GM18508 (cell line): ENCODE data around the gene C2orf81.

Source experiments
- ATAC-seq: cut with Tn5 transposase; IDR thresholded peaks from one replicate; pipeline ENCODE4 v1.9.1; 2021; ENCODE audit warnings: moderate number of reproducible peaks; ENCODE audit not compliant: insufficient read depth, unreplicated experiment

Gene C2orf81

DNA sequence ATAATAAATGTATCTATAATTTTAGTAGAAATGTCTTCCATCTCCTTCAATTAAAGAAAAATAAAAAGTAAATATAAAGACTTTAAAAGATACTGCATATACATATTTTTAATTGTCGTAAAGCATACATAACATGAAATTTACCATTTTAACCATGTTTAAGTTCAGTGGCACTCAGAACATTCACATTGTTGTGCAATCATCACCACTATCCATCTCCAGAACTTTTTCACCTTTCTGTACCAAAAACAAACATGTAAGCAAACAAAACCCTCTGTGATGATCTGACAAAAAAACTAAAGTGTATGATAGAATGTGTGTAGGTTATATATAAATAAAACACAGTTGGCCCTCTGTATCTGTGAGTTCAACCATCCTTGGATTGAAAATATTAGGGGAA, 27.9 kb downstream of the C2orf81 start:
- no peak for ATAC-seq

DNA sequence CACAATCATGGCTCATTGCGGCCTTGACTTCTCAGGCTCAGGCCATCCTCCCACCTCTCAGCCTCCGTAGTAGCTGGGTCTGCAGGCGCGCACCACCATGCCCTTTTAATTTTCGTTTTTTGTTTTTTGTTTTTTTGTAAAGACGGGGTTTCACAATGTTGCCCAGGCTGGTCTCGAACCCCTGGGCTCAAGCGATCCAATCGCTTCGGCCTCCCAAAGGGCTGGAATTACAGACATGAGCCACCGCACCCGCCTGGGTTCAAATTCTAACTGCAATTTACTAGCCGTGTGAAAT, 29.0 kb downstream of the C2orf81 start:
- no peak for ATAC-seq

DNA sequence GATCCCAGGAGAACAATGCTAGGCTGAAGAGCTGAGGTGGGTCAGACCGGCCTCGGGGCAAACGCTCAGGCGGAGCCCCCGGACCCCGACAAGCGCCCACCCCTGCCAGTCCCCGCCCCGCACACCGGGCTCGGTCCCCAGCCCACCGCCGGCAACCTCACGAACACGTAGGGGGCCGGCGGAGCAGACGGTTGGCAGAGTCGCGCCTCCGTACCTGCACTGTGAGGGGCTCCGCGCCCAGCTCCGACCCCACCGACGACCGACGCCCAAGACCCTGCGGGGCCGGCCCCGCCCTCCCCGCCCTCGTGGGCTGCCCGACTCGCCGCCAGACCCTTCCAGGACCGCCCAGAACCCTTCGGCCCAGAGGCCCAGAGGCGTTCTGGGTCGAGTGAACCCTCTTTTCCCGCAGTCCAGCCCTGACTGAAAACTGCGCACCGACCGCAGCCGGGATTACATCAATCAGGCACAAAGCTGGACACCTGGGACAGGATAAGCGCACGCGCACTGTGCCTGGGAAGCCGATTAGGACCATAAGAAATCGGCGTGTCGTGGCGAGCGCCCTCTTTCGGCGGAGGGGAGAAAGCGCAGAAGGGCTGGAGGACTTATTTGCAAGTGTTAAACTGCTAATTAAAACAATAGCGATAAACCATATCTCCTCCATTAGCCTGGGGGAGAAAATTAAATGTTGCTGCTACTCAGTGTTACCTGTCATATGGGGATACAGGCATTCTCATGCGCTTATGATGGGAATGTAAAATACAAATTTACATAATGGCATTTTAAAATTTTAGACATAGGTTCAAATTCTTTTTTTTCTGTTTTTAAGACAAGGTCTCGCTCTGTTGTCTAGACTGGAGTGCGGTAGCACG, 29.6 kb downstream of the C2orf81 start:
- no peak for ATAC-seq

DNA sequence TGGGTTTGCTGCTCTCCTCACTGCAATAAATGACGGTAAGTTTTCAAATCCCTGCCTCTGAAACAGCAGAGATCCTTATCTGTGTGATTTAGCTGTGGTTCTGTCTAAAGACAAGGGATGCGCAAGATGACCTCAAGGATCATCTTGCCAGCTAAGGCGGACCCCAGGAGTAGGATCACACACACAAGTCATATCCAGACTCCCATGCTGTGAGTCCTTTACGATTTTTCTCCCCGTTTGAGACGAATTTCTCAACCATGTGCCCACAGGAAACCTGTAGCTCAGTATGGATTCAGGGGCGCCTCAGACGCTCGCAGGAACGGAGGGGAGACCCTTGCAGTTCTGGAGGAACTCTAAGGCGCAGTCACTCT, 30.2 kb downstream of the C2orf81 start:
- ATAC-seq = no peak

DNA sequence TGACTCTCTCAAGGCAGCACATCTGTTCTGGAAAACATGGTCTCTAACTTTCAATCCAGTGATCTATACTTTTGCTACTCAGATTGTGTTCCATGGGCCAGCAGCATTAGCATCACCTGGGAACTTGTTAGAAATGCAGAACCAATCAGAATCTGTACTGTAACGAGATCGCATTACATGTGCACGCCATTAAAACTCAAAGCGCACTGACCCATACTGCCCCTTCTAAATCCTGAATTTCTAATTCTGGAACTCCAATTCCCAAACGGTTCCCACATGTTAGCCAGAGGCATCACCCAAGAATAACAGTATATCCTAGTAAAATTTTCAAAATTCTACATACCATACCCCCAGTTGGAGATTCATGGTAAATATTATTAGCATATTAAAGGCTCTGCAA, 30.8 kb downstream of the C2orf81 start:
- no peak for ATAC-seq

DNA sequence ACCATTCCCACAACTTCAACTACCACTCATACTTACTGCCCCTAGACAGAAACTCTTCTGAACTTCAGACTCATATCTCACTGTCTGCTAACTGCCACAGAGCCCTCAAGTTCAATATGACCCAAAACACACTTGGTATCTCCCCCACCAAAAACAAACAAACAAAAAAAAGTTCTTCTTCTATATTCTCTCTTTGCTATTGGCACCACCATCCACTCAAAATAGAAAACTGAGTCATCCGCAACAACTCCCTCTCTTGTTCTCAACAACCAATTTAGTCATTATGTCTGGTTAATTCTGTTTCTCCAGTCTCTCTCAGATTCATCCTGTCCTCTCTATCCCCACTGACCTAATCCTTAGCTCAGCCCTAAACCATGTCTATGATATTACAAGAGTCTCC, 34.1 kb downstream of the C2orf81 start:
- no peak for ATAC-seq

DNA sequence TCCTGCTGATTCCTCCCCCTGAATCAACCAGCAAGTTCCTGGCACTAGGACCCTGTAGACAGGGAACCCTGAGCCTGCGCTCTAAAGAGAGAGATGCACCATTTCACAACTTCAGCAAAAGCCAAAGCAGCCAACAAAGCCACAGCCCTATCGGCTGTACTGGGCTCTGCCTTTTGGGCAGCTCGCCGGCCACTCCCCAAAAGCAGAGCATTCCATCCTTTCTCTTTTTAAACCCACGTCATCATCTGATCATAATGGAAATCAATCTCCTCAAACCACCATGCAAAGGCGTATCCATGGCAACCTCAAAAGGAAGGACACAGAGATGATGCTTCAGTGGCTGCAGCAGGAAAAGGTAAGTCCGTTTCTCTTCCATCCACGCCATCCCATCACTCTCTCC, 36.0 kb downstream of the C2orf81 start:
- no peak for ATAC-seq

DNA sequence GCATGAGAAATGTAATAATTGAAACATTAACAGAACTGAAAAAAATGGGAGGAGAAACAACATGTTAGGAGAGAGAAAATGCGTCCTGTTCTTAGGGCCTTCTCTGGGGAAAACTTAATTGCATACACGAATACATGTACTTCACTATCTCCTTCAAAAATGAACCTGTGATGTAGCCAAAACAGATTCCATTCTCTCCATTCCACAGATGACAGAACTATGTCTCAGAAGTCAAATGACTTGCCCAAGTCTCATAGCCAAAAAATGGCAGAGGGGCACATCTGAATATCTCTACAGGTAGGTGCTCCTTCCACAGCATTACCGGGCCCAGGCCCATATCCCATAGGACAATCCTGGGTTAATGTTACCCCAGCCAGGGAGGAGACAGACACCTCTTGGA, 37.4 kb downstream of the C2orf81 start:
- ATAC-seq = no peak

DNA sequence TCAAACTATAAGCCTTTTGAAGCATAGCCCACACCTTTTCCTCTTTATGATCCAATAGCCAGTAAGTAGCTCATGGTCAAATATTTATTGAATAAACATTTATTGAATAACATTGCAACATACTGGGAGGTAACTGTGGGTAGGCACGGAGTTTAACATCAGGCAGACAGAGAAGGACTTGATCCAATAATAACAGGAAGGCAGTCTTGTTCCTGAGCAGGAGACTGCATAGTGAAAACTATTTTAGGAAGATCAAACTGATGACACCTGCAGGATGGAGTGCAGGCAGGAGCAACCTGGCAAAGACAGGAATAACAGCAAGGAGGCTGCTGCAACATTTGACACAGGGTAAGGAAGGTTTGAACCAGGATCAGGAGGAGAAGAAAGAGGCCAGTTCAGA, 38.2 kb downstream of the C2orf81 start:
- ATAC-seq = no peak

DNA sequence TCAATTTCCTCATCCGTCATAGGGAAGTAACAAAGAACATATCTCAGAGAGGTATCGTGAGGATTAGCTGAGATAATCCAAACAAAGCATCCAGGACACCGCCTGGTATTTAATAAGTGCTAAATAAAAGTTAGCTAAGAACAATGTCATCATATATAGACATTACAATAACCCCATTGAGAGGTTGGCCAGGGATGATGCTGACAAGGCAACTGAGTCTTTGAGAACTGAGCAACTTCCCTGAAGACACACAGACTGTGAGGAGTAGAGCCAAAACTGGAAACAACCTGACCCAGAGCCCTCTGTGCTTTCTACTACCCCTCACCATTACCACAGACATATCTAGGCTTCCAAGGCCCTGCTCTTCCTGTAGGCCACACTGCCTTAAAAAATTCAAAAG, 39.7 kb downstream of the C2orf81 start:
- ATAC-seq = no peak

DNA sequence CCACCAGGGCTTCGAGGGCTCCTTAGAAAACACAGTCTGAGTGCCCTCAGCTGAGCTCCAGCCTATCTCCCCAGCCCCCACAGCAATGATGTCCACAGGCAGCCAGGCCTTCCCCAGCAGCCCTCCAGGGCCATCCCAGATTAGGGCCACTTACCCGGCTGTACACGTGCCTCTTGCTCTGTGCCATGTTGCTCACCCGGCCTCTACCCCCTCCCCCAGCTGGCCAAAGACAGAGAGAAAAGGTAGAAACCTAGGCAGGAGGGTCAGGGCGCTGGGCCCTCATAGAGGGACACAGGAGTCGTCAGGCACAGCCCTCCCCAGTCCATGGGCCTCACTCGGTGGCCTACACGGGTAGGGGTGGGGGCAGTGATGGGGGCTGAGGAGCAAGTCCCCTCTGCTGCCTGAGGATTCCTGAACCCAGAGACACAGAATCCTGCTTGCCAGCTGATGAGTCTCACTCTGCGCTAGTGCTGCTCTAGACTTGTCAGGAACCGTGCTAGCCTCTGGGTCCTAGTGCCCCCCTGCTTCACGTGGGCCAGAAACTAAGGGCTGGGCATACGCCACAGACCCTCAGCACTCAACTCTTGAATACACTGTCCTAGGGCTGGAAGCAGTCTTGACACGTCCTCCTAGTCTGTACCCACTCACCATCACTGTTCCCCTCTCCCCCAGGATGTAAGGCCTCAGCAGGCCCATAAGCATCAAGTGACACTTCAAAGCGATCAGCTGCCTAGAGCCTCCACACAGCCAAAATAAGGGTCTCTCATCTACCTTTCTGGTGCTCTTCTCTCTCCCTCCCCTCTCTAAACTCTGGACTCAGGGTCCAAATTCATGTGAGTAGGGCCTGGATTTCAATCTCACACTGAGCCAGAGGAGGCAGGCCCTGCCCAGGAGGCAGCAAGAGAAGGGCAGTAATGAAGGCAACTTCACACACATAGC, 41.3 kb downstream of the C2orf81 start, which contains the start of gene DCTN1:
TSS of gene DCTN1 (minus strand) at position 461 of the 939 bp plus-strand sequence. CDS start at position 187, 274 bp downstream.
- ATAC-seq = no peak

DNA sequence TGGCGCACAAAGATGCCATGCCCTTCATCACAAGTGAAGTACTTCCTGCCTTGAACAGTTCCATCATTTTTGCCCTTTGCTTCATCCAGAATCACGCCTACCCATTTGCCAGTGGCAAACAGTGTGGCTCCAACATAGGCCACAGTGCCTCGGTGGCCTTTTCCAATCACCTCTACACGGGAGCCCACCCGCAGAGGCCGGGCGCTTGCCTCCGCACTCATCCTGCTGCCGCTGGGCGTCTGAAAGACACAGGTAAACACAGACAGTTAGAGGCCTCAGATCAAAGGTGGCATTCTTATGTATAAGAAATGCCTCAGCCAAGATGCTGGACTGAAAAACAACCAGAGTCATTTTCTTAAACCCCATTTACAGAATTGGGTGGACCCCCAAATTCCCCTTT, 43.4 kb downstream of the C2orf81 start:
- ATAC-seq = no peak

DNA sequence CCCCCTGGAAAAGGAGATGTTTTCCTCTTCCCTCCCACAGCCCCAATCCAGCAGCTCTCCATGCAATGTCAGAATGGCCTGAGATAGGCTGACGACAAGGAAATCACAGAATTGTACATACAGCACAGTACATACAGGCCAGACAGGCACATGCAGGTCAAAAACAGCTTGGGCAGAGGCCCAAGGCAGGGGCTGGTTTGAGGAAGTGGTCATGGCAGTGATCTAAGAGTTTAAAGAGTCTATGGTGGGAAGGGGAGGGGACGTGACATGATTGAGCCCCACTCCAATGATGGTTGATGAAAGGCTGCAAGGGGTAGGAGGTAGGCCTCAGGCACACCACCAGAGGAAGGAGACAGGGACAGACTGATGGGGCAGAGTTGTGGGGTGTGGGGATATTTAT, 45.6 kb downstream of the C2orf81 start:
- no peak for ATAC-seq

DNA sequence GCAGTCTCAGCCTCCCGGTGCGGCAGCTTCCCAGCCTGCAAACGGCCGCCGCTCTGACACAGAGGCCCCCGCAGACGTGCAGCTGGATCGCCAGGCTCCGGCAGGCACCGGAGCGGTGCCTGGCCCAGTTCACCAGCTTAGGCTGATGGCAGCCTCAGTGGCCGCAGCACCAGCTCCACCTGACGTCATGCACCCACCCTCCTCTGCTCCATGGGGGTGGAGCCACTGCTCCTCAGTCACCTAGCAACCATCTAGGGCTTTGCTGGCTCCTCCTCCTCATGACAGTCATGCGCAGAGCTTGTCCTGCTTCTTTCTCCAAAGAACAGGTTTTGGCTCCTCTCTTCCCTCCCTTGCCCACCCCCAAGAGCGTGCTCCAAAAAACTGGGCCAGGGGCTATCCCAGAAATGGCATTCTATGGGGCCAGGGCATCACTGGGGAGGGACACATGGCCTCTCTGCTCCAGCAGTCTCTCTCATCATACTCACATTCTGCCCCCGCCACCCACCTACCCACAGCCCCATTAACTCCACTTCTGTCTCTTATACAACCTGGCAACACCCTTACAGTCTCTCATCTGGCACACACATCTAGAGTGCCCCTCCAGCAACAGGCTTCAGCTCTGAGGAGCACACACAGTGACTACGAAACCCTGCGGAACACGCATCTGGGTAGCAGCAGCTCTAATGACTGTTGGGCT, 46.8 kb downstream of the C2orf81 start:
- ATAC-seq = no peak

DNA sequence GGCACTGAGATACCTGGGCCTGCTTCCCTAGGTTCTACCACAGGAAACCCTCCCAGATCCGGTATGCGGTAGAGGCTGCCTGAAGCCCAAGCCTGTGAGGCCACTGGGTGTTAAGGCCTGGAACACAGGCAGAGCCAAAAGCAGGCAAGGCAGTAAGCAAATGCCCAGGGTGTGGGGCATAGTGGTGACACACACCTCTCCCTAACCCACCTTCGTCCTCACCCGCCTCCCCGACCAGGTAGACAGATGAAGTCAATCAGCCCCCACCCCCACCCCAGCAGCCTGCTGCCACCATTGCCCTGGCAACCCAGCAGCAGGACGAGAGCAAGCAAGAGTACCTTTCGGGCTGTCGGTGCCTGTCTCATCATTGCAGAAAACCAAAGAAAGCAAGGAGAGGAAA, 47.4 kb downstream of the C2orf81 start:
- no peak for ATAC-seq

DNA sequence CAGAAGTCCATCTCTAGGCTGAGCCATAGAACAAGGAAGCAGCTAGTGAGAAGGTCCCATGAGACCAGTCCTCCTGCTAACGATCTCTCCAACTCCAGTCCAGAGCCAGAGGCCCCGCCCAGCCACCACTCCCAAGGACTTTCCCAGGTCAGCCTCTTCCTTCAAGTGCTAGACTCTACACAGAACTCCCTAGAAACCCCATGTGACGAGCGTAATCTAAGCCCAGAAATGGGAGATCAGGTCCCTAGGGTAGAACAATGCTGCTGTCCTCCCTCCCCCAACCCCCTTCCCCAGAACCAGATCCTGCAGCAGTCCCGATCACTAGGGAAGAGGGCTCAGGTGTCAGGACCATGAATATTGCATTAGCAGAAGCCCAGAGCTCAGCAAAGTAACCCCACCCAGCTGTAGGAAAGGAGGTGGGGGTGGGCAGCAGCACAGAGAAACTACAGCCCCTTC, 48.2 kb downstream of the C2orf81 start:
- no peak for ATAC-seq

DNA sequence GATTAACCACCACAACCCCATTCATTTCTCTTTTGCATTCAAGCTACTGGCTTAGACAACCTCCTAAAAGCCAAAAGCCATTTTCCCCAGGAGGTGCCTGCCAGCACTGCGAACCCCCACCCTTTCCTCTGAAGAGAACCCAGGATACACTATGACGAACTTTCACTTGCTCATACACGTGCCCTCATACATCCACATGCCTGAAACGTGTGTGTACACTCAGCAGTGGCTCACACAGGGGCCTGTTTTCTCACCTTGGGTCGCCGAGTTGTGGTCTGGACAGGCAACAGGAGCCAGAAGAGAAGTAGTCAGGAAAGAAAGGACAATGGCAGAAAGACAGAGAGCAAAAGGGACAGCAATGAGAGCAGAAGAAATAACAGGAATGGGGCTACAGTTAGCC, 48.7 kb downstream of the C2orf81 start:
- ATAC-seq = no peak

DNA sequence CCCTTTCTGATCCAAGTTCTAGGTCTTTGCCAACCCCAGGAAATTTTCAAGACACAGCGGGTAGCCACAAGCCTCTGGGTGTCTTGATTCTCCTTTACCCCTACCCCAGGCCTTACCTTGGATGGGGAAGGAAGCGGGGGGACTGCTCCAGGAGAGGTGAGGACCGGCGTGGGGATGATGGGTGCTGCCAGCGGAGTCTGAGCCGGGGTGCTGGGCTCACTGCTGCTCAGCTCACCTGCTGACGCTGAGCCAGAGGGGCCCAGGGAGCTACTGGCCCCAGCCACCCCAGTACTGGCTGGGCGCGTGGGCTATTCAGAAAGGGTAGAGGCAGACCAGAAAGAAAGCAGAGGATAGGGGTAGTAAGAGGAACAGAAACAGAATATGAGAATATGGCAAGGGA, 50.0 kb downstream of the C2orf81 start:
- ATAC-seq = no peak

DNA sequence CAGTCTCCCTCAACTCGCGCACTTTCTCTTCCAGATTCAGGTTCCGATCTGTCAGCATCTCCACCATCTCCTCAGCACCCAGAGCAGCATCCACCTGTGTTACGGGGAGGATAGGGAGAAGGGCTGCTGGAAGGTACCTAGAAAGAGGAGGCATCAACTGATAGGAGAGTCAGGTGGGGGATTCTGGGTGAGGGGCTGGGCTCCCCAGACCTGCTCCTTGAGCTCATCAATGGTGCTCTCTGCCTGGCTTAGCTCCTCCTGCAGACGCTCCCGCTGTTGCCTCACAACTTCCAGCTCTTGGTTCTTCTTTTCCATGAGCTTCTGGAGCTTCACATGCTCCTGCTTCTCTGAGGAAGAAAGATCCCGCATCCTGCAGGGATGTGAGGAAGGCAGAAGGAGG, 51.4 kb downstream of the C2orf81 start:
- ATAC-seq = no peak

DNA sequence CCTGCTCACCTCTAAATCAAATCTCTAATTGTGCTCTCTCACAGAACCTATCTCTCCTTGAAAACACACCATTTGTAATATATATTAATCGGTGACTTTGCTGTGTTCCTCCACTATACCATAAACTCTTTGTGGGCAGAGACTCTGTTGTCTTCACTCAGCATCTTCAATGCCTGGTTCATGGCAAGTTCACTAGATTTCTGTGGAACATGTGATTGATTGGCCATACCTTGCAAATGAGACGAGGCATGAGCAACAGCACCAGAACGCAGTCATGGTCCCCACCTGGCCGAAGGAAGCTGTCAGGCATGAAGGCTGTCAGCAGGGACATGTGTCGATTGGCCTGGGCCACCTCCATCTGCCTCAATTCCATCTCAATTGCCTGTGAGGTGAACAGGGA, 52.9 kb downstream of the C2orf81 start:
- ATAC-seq = no peak

DNA sequence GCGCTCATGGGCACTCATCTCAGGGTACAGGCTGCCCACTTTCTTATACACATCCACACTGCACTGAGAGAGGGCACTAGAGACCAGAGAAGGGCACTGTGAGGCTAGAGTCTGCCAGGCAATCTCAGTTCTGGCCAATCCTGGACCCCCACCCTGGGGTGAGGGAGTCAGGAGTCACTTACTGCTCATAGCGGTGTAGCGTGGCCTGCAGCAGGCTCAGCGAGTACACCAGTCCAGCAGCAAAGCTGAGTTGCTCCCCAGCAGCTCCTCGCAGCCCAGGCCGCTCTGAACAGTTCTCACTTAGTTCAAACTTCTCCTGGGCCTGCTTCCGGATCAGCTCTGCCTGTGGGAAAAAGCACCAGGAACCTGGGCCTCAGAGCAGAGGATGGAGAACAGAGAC, 53.6 kb downstream of the C2orf81 start:
- ATAC-seq = no peak
